ENCODE measurements around the gene ZBED2.

DNA sequence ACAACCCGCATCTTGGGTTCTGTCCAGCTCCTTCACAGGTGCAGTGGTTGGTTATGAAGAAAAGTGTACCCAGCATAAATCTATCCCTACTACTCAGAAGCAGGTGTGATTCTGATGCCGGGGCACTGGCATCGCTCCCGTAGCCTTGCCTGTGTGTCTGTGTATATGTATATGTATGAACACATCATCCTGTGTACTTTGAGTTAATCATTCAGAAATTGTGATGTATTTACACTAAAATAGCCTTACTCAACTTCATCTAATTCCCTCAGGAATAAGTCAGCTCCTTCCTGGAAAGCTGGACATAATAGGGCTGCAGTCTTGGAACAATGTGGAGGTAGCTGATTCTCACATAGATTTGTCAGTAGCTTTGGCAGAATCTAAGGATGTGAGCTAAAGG is 6.7 kb upstream of the ZBED2 start:
- TF ChIP-seq CTCF (IDR thresholded peaks at IDR 0.05; ENCODE audit: poor library complexity): no peak
- TF ChIP-seq EZH2 (IDR thresholded peaks at IDR 0.05; ENCODE audit: borderline replicate concordance): no peak
- TF ChIP-seq EZH2phosphoT487 (IDR thresholded peaks at IDR 0.05; ENCODE audit: low read depth, severe bottlenecking, unreplicated experiment): no peak
